Transverse colon (tissue), 4 donors: Measurements from ENCODE around the gene DSCAM.

Experiments
- EP300 ChIP-seq: sonication (generic); formaldehyde crosslinking; IDR thresholded peaks from one replicate; pipeline ENCODE4 v1.6.1; 2017; ENCODE audit warnings: antibody characterized with exemption, low read depth
- POLR2A ChIP-seq: fragments of 450-650 bp; IDR thresholded peaks from one replicate; pipeline ENCODE4 v1.6.1; 2016; ENCODE audit warnings: antibody characterized with exemption, mild to moderate bottlenecking, moderate library complexity
- POLR2AphosphoS5 ChIP-seq, 3 donors: sonication (generic); formaldehyde crosslinking; IDR thresholded peaks; one replicate each; pipeline ENCODE4 v1.6.1; 2016; ENCODE audit warnings: antibody characterized with exemption in 3 of 3
- TF ChIP-seq, protein P1 (sequence below), 5 experiments: fragments of 200-600 bp in 3 of 5; fragments of 450-650 bp in 2 of 5; sonication (generic) in 3 of 5; IDR thresholded peaks; 1 replicate in 2 of 5; 2 replicates in 3 of 5; pipeline ENCODE4 v1.5.1; 2016 to 2017; ENCODE audit warnings: antibody characterized with exemption in 5 of 5, inconsistent platforms in 3 of 5, mild to moderate bottlenecking in 2 of 5, moderate library complexity in 1 of 5

DNA sequence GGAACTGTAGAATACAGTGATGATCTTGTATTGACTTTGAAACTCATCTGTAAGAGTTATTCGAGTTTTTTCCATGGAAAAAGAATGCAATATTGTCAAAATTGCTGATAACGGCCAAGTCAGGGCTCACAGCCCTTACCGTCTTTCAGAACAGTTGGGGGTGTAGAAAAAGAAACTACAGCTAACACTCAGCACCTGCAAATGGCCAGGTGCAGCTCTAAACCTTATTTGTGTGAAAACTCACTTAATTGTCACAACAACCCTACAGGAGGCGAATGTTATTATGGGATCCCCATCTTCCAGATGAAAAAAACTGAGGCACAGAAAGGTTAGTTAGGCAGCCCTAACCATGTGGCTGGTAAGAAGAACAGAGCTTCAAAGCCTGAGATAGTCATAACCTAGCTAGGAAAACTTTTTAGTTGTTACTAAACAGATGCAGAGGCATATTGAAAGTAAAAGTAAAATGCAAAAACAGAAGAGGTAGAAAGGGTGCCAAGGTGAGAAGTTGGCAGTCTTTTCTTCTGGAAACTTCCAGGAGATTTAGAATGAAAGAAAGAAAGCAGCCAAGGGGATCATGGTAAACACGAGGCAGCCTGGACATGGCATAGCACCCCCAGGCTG lies 76.4 kb downstream of the DSCAM start:
- TF ChIP-seq POLR2A (no peak), EP300 (no peak), POLR2AphosphoS5 (IDR thresholded peaks at IDR 0.05) (no peak)
- TF ChIP-seq, protein P1, sequence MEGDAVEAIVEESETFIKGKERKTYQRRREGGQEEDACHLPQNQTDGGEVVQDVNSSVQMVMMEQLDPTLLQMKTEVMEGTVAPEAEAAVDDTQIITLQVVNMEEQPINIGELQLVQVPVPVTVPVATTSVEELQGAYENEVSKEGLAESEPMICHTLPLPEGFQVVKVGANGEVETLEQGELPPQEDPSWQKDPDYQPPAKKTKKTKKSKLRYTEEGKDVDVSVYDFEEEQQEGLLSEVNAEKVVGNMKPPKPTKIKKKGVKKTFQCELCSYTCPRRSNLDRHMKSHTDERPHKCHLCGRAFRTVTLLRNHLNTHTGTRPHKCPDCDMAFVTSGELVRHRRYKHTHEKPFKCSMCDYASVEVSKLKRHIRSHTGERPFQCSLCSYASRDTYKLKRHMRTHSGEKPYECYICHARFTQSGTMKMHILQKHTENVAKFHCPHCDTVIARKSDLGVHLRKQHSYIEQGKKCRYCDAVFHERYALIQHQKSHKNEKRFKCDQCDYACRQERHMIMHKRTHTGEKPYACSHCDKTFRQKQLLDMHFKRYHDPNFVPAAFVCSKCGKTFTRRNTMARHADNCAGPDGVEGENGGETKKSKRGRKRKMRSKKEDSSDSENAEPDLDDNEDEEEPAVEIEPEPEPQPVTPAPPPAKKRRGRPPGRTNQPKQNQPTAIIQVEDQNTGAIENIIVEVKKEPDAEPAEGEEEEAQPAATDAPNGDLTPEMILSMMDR (IDR thresholded peaks at IDR 0.05) = no peak
